Activated CD8-positive, alpha-beta memory T cell treated with anti-CD3 and anti-CD28 coated beads, Interleukin-2, amount 50 U/mL, for 1 hour (primary cell): ENCODE results near the gene FPR1.

Experiments
- DNase-seq: peaks from one replicate; pipeline ENCODE4 v3.0.0-alpha.2; 2020; ENCODE audit errors: extremely low read depth

The FPR1 gene, protein sequence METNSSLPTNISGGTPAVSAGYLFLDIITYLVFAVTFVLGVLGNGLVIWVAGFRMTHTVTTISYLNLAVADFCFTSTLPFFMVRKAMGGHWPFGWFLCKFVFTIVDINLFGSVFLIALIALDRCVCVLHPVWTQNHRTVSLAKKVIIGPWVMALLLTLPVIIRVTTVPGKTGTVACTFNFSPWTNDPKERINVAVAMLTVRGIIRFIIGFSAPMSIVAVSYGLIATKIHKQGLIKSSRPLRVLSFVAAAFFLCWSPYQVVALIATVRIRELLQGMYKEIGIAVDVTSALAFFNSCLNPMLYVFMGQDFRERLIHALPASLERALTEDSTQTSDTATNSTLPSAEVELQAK

DNA sequence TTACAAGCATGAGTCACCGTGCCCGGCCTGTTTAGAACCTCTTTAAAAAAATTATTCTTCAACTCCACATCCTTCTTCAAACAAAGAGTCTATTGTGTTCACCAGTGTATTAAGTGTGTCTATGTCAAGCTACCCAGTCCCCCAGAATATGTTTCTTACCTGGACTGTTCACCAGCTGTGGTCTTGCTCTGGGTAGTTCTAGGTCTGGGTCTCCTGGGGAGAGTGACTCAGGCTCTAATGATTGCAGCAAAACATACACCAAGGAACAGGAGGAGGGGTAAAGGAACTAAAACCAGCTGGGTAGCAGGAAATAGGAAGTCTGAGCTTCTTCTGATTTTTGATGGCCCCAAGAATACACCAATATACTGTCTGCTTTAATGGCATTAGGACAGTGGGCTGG is at the start of gene FPR1:
TSS of gene FPR1 (minus strand) at position 224 of the 400 bp plus-strand sequence. CDS start 4,884 bp downstream, outside the sequence.
- DNase-seq: no peak

DNA sequence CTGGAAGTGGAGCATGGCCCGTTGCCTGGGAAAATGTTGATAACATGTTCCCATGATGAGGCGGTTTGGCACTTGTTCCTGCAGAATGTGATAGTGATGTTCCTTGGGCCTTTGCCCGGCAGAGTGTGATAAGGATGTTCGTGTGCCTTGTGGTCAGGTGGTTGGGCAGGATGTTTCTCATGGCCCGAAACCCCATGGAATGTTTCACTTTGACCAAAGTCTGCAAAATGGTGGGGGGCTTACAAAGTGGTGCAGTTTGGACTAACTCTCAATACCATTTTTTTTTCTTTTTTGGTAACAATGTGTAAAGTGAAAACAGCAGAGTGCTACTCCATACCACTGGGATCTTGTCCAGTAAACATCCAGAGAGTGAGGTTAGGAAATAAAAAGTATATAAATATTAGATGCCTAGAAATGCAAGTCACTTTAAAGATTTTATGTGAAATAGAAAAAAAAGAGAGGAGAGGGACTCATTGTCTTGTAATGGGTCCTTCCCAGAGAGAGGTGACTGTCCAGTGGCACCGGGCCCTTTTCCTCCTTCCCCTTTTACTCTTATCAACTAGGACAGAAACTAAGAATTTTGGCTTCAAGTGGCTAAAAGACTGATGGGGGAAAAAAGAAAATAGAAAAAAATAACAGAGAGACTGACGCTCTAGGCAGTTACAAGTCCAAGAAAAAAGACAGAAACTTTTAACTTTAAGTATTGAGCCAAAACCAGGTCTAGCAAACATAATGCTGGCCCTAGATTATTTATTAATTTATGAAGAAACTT is 49.0 kb upstream of the FPR1 start:
- no peak for DNase-seq

DNA sequence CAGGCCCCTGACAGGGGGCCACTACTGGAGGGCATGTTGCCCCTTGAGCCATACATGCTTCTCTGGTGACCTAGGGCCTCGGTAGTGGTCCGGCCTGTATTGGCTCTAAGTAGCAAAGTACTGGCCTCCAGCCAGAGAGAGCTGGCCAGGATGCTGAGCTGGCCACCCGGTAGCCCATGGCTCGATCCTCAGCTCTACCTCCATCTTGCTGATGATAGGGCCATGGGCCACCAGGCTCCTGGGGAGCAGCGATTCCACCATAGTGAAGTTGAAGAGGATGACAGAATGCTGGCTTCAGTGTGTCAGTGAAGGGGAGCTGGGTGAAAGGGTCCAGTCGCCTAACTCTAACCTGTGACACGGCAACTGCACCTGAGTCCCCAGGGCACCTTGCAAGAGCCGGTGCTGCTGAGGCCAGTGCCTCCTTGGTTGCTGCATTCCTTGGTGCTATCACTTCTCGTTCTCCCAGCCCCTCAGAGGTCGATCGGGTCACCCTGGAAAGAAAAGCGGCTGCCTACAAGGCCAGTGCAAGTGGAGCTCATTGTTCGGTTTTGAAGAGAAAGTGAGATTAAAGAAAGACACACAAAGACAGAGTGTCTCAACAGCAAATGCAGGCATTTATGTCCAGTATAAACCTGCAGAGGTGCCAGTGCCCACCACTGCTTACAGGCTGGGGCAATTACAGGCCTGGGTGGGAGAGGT is 48.2 kb upstream of the FPR1 start:
- no peak for DNase-seq

DNA sequence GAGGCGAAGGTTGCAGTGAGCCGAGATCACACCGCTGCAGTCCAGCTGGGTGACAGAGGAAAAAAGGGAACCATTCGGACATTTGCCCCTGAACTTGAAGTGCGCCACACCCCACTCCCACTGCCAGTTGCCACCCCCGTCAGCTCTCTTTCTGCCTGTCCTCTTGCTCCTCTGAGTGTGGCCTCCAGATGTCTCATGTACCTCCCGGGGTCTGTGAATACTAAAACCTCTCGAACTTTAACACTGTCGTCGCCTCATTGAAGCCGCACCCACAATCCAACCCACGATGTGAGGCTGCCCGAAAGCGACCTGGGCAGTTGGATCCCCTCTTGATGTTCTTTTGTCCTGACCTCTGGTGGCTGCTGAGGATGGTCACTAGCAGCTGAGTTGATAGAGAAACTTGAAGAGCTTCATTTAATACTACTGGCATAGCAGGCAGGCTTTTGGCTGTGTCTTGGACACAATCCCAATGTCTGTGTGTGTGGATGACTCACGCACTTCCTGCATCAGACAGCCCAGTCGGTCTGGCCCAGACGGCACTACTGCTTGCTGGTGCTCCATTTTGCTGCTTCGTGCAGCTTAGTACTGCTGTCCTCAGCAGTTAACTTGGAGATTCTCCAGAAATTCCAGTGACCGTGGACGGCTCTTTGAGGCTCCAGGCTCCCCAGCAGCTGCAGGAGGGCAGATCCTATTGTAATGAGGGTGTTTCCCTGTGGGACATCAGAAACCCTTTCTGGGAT is 47.5 kb upstream of the FPR1 start:
- DNase-seq: no peak

DNA sequence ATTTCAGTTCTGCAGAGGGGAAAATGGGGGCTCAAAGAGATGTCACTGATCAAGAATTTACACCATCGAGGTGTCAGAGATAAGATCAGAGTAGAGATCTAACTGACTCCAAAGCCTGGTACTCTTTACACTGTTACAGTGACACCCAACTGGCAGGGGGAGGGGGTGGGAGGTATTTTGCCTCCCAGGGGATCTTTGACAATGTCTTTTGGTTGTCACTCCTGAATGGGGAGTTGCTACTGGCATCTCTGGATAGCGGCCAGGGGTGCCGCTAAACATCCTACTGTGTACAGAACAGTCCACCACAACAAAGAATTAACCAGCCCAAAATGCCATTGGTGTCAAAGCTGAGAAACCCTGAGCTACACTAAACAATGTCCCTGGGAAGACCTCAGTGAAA is 46.4 kb upstream of the FPR1 start:
- DNase-seq: no peak

DNA sequence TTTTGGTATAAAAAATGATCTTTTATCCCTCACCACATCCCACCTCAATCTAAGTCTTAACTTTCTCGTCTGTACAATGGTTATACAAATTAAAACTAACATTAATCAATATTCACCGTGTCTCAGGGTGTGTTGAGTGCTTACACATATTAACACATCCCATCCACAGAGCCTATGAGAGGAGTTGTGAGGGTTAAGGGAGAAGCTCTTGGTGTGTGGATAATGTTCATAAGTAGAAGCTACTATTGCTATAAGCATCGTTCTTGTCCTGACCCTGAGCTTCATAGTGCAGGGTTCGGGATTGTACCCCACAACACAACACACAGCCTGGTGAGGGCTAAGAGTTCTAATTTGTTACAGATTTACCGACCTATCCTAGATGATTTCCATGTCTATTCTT is 45.8 kb upstream of the FPR1 start:
- DNase-seq: no peak

DNA sequence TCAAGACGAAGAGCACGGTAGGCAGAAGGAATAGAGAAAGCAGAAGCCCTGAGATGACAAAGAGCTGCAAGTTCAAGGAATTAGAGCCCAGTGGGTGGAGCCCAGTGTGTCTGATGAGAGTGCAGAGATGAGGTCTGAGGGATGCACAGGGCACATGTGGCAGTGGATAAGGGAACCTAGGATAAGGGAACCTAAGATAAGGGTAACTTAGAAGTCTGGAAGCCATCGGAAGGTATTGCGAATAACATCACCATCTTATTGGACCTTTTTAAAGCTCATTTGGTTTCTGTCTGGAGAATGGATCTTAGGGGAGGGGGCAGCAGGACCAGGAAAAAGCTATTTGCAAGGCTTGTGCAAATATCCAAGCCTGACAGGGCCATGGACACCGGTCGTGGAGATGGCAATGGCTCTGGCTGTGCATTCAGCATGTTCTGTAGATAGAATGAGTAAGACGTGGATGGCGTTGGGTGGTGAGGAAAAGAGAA is 44.6 kb upstream of the FPR1 start:
- no peak for DNase-seq

DNA sequence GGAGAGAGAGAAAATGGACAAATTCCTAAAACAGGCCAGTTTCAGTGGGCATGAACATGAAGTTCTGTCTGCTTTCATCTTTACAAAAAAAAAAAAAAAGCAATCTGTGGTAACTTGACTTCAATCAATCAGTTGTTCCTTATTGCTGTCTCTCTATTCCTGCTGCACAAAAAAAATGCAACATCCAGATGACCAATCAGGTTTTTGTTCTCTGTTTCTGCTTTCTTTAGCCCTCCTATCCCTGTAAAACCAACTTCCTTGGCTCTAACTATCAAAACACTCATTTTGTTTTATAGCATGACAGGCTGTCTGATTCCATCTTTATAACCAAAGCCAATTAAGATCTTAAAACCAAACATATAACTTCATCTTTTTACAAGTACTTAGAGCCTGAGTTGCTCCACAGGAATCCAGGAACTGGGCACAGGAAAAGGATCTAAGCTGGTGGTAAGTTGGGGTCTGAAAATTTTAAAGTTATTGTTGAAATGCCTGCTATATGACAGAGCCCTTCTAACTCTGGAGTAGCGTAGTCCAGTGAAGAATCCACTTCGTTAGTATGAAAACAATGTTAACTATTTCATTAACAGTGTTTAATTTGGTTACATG is 43.3 kb upstream of the FPR1 start, which contains the start of gene FPR3:
TSS of gene FPR3 (plus strand) at position 273 of the 606 bp plus-strand sequence. CDS start 28,592 bp downstream, outside the sequence.
- no peak for DNase-seq

DNA sequence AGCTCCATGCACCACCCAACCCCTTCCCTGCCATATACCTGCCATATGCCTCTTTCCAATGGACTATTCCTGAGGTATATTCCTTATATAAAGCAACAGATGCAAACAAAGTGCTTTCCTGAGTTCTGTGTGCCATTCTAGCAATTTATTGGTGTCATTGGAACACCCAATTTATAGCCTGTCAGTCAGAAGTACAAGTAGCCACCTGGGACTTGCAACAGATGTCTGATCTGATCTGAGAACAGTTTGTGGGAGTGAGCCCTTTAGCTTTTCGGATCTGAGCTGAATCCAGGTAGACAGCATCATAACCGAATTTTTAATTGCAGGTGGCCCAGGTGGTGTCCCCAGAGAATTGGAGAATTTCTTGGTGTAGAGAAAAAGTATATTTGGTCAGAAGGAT is 42.3 kb upstream of the FPR1 start:
- DNase-seq: no peak

DNA sequence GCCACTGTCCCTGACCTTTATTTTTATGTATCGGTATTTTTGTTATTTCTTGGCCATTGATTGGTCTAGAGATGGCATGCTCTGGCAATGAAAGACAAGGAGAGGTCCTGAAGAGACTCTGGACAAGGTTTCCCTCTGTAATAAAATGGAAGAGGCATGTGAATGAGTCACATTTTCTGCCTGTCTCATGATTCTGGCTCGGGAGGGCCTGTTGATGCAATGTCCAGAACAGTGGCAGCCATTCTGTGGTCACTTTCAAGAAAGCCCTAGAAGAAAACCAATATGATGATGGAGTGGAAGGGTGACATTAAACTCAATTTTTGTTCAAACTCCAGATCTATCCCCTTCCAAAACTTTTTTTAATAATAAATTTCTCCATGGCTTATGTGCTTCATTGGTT is 41.3 kb upstream of the FPR1 start:
- no peak for DNase-seq

DNA sequence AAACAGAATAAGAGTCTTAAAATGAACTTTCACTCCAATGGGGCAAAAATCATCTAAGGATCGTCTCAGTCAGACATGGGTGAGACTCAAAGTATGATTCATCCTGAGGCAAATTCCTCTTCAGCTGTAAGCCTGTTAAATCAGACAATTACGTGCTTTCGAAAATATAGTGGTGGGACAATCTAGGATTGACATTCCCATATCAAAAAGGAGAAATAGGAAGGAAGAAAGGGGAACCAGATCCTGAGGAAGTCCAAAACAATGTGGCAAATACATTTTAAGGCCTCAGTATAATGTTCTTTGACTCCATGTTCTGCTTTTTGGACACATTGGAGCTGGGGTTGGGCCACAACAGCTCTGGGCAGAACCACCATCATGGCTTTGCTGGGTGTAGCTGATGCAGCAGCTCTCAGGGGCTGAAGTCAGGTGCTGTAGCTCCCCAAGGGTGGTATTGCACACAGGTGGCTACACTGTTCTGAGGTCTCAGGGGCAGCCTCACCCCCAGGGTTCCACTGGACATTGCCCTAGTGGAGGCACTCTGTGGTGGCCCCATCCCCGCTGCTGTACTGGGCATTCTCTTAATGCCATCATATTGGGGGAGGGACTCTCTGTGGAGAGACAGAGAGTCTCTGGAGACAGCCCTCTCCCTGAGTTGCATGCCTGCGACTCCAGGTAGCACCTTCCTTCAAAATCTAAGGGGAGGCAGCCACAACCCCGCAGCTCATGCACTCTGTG is 37.5 kb upstream of the FPR1 start:
- DNase-seq: no peak

DNA sequence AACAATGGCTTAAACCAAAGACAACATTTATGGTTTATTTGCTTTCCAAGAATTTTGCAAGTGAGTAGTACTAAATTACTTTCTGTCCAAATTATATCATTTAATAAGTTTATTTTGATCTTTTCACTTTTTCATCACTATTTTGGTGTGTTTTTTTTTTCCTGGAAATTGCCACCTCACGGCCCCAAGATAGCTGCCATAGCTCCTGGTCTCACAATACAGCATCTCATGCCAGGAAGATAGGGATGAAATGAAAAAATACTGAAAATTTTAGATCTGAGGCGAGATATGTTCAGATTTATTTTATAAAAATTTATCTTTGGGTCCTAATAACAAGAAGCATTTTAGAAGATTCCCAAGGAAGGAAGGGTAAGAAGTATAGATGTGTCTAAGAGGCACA is 36.4 kb upstream of the FPR1 start:
- no peak for DNase-seq

DNA sequence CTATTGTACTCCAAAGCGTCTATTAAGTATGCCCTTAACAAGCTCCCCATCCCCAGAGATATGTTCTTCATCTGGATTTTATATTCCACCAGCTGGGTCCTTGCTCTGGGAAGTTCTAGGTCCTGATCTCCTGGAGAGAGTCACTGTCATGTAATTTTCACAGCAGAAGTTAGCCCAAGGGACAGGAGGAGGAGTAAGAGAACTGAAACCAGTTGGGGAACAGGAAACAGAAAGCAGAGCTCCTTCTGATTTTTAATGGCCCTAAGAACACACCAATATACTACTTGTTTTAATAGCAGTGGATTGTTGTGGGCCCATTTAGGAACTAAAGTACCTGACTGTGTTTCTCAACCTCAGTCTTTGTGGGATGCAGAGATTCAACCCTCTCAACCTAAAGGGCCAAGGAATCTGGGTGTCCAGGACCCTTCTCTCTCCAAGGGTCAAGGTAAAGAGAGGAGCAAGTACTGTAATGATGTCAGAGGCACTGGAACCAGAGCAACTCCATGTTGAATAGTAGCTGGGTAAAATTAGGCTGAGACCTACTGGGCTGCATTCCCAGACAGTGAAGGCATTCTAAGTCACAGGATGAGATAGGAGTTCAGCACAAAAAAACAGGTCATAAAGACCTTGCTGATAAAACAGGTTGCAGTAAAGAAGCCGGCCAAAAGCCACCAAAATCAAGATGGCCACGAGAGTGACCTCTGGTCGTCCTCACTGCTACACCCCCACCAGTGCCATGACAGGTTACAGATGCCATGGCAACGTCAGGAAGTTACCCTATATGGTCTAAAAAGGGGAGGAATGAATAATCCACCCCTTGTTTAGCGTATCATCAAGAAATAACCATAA is 35.2 kb upstream of the FPR1 start:
- DNase-seq: no peak

DNA sequence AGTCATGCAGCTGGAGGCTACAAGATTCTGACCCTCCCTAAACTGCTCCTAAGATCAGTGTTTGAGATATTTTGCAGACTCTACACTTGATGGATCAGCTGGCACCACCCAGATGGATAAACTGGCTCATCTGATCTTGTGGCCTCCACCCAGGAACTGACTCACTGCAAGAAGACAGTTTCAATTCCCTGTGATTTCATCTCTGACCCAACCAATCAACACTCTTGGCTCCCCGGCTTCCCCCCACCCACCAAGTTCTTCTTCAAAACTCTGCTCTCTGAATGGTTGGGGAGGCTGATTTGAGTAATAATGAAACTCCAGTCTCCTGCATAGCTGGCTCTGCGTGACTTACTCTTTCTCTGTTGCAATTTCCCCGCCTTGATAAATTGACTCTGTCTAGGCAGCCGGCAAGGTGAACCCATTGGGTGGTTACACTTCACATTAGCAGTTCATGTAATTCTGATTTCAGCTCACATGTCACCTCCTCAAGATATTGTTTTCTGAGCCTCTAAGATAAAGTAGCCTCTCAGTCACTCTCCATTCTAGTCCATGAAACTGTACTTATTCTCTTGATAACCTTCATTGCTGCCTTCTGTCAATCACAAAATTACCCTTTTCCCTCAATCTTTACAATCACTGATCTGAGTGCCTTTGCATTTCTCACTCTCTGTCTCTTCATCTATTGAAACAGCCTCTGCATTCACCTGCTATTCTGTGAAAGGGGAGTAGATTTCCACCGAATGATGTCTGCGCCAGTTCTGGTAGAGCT is 33.4 kb upstream of the FPR1 start:
- no peak for DNase-seq

DNA sequence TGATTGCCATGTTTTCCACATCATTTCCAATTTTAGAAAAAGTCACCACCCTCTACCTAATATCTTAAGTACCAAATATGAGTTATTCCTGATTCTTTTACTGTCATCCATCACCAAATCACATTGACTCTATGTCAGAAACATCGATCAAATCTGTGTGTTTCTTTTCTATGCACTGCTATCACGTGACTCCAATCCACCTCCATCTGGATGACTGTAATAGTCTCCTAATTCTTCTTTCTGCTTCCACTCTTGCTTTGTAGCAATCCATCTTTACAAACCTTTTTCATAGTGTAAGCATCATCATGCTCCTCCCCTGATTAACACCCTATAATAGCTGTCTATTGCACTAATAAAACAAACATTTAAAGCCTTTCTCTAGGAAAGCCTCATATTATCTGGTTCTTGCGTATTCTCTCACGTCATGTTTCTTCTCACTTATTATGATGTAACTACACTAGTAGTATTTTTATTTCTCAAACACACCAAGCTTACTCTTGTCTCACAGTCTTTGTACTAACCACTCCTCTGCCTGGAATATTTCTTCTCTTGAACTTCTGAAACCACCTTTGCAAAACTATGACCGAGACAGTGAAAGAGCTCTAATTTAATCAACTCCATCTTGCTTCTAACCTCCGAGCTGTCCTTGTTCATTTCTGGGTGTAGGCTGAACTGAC is 32.6 kb upstream of the FPR1 start:
- no peak for DNase-seq

DNA sequence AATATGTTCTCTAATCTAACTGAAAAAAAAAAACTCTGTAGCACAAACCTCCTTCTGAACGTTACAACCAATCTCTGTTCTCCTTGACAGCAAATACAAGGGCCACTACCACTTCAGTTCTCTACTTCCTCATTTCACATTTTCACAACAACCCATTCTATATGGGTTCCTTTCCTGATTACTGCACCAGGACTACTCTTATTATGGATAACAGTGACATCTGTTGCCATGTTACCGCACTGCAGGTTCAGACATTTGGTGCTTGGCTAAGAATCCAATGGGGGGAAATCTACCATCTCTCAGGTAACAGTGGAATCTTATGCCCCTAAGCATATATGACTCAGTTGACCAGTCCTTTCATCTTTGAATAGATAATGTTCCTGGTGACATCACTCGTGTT is 31.7 kb upstream of the FPR1 start:
- DNase-seq: no peak

DNA sequence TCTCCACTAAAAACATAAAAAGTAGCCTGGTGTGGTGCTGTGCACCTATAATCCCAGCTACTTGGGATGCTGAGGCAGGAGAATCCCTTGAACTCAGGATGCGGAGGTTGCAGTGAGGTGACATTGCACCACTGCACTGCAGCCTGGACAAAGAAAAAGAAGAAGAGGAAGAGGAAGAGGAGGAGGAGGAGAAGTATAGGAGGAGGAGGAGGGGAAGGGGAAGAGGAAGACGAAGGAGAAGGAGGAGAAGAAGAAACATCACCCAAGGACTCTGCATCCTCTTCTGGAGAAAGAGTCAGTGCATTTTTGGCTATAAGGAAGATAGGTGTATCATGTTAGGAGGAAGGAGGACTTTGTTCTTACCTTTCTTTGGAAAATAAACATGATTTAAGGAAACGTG is 30.3 kb upstream of the FPR1 start:
- no peak for DNase-seq

DNA sequence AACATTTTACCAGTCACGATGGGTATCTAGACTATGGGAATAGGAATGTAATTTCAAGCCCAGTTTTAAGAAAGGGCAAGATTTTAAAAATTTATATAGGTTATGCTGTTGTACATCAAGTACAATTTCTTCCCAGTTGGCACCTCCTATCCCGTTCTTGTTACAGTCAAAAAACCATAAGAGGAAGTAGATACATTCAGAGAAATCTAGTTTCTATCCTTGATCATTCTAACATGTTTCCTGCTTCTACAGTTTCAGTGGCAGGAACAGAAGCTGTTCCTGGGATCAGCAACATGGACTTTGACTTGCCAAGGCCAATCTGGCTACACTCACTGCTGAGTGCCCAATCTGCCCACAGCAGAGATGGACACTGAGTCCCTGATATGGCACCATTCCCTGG is 28.6 kb upstream of the FPR1 start:
- no peak for DNase-seq
